GM12801 (cell line): Measurements from ENCODE around the gene FBRSL1.

ENCODE experiments used
- CTCF ChIP-seq: IDR thresholded peaks from one replicate; pipeline ENCODE4 v1.5.1; 2011; ENCODE audit warnings: control low read depth; ENCODE audit not compliant: insufficient read length; ENCODE audit errors: extremely low read depth

FBRSL1 gene

GRCh38 chr12:132501204-132501940 lies 11.4 kb downstream of the FBRSL1 start:
- no peak for TF ChIP-seq CTCF

GRCh38 chr12:132502149-132502881 lies 12.4 kb downstream of the FBRSL1 start:
- no peak for TF ChIP-seq CTCF

- TF ChIP-seq CTCF: no peak
Measured at GRCh38 chr12:132502882-132503193, 12.9 kb downstream of the FBRSL1 start.

GRCh38 chr12:132503618-132504204 lies 13.8 kb downstream of the FBRSL1 start:
- no peak for TF ChIP-seq CTCF

GRCh38 chr12:132505105-132505851 lies 15.3 kb downstream of the FBRSL1 start:
- no peak for TF ChIP-seq CTCF

GRCh38 chr12:132505852-132506219 lies 15.9 kb downstream of the FBRSL1 start:
- TF ChIP-seq CTCF: no peak

- no peak for TF ChIP-seq CTCF
Measured at GRCh38 chr12:132506328-132507160, 16.6 kb downstream of the FBRSL1 start.
